Hepatocyte (in vitro differentiated cells): ENCODE measurements around the gene ATP6V1G2.

Experiments used
- EZH2 ChIP-seq: fragments of 200-600 bp; sonication (generic); IDR thresholded peaks from 2 replicates; pipeline ENCODE4 v1.6.1; 2016; ENCODE audit warnings: antibody characterized with exemption, mild to moderate bottlenecking, borderline replicate concordance
- TF ChIP-seq, protein P1 (sequence below): fragments of 200-600 bp; sonication (generic); IDR thresholded peaks from 2 replicates; pipeline ENCODE4 v1.5.1; 2016; ENCODE audit warnings: antibody characterized with exemption, mild to moderate bottlenecking; ENCODE audit not compliant: poor library complexity

DNA sequence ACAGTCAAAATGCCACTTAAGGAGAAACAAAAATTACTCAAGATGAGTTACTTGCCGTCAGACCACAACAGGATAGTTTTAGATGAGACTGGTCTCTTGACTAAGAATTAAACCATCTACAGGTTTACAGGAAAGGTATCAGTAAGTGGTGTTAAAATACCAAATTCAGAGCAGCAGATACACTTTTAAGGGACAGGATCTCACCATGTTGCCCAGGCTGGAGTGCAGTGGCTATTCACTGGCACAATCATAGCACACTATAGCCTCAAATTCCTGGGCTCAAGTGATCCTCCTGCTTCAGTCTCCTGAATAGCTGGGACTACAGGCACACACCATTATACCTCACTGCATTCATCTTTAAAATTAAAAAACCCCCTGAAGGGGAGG, 13.0 kb downstream of the ATP6V1G2 start:
- TF ChIP-seq, protein P1, sequence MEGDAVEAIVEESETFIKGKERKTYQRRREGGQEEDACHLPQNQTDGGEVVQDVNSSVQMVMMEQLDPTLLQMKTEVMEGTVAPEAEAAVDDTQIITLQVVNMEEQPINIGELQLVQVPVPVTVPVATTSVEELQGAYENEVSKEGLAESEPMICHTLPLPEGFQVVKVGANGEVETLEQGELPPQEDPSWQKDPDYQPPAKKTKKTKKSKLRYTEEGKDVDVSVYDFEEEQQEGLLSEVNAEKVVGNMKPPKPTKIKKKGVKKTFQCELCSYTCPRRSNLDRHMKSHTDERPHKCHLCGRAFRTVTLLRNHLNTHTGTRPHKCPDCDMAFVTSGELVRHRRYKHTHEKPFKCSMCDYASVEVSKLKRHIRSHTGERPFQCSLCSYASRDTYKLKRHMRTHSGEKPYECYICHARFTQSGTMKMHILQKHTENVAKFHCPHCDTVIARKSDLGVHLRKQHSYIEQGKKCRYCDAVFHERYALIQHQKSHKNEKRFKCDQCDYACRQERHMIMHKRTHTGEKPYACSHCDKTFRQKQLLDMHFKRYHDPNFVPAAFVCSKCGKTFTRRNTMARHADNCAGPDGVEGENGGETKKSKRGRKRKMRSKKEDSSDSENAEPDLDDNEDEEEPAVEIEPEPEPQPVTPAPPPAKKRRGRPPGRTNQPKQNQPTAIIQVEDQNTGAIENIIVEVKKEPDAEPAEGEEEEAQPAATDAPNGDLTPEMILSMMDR = no peak
- TF ChIP-seq EZH2 = no peak
